GM21737 (cell line): ENCODE data around the gene CARD9.
"Not testable (repeated sequence)": the region's sequence is repeated elsewhere in the genome, so short reads cannot be mapped to it uniquely, and the experiment has no call there.

Source experiments
- ATAC-seq: cut with Tn5 transposase; IDR thresholded peaks from one replicate; pipeline ENCODE4 v1.9.1; 2021; ENCODE audit warnings: mild to moderate bottlenecking, moderate library complexity; ENCODE audit not compliant: unreplicated experiment

Gene CARD9

DNA sequence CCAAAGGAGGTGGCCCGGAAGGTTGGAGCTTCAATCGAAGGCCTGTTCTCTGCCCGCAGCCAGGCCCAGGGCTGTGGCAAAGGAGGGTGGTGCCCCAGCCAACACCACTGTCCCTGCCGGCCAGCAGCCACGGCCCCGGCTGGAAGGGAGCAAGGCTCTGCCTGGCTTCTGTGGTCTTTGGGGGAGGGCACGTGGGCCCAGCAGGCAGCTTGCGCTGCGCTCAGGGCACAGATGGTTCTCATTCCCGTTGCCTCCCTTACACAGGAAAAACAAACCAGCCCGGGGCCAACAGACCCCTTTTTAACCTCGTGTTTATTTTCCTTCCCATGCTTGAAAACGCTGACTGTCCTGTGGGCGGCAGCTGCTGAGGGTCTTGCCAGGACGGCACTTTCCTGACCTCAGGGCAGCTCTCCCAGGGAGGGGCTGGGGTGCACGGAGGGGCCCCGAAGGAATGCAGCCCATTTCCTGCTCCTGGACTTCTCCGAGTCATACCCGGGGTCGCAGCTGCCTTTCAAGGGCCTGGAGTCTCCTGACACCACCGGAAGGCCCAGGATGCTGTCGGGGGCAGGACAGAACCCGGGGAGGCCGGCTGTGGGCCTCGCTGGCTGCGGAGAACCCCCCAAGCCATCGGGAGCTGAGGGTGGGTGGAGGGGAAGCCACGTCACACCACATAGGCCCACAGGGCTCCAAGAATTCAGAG lies 47.3 kb downstream of the CARD9 start:
- no peak for ATAC-seq

DNA sequence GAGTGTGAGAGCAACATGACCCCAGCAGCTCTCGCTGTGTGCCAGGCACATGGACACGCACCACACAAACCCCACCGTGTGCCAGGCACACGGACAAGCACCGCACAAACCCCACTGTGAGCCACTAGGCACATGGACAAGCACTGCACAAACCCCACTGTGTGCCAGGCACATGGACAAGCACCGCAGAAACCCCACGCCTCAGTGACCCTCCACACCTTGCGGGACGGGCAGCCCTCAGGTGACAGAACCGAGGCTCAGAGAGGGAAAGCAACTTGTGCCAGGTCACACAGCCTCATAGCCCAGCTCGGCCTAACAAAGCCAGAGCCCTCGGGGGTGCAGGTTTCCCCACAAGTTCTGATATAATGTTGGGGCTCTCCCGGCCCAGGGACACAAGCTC lies 48.1 kb downstream of the CARD9 start:
- ATAC-seq = no peak

DNA sequence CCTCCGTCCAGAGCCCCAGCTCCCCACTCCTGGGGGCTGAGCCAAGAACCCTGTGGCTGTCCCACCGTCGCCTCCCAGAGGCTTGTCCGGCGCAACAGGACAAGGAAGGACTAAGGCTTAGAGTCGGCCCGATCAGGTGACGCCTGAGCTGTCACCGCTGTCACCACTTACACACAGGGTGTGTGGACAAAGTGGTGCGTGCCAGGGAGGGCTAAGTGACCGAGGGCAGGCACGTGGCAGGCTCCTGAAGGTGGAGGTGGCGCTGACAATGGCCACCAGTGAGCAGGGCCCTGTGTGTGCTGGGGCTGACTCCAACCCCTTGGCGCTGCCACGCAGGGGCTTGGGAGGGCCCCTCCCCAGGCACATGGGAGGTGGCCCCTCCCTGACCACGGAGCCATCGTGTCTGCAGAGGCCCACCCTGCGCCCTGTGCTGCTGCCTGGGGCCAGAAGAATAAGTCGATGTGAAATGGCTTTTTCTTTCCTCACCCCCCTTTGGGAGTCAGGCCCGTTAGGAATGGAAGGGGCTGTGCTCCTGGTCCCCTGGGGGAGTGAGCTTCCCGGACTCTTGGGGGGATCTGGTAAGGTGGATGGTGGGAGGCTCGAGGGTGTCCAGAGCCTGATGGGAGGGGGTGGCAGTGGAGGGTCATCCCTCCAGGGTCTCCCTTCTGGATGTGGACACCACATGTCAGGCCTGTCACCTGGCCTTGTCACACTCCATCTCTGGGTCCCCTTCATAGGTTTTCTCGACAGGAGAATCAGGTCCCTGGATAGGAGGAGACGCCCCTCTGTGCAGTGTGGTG lies 48.8 kb downstream of the CARD9 start:
- ATAC-seq = no peak

DNA sequence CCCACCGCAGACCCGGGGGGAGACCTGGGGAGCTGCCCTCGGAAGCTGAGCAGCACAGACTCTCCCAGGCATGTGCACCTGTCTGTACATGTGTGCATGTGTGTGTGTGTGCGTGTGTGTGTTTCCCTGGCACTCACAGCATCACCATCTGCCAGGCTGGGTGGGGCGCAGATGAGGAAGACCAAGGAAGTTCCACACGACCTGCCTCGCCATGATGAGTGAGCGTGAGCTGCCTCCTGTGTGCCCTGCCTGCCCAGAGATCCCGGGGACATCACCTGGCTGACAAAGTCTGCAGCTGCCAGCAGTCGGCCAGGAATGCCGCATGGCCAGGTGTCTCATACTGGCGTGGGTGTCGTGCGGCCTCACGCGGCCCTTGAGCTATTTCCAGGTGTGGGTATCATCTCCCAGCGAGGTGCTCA lies 50.1 kb downstream of the CARD9 start:
- no peak for ATAC-seq

DNA sequence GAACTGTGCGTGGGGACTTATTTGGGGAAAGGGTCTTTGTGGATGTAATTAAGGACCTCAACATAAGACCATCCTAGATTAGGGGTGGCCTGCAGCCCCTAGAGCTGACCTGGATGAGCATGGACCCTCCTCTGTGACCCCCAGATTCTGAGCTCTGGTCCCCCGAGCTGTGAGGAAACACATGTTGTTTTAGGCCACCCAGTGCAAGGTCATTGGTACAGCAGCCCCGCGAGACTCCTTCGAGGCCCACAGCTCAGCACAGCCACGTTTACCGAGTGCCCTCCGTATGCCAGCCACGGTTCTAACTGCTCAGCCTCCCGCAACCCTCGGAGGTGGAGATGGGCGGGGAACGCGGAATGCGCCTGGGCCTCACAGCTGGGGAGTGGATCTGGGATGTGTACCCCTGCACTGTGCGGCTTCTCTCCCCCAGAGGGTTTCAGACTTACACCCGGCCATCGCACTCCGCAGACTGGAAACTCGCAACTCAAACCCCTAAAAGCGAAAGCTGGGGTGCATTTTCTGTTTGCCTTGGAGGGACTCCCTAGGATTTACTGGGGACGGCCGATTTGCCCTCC lies 50.6 kb downstream of the CARD9 start:
- ATAC-seq = no peak

DNA sequence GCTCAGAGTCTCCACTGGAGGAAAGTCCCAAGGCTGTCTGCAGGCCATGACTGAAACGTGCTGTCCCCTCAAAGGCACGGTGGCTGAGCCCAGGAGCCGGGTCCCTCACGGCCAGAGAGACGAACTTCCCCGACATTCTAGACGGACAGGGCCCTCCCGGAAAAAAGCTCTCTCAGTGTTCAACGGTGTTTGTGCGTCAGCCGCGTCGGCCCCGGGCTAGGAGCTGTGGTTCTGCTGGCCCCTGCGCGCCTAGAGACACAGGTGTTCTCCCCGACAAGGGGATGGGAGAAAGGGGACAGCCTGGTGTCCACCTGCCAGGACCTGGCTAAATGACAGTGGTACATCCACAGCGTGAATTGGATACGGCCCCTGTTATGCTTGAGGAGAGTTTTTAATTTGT lies 51.9 kb downstream of the CARD9 start:
- no peak for ATAC-seq

DNA sequence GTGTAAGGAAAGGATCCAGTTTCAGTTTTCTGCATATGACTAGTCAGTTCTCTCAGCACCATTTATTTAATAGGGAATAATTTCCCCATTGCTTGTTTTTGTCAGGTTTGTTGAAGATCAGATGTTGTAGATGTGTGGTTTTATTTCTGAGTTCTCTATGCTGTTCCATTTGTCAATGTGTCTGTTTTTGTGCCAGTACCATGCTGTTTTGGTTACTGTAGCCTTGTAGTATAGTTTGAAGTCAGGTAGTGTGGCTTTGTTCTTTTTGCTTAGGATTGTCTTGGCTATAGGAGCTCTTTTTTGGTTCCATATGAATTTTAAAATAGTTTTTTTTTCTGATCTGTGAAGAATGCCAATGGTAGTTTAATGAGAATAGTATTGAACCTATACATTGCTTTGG lies 52.5 kb downstream of the CARD9 start:
- not testable (repeated sequence) for ATAC-seq

DNA sequence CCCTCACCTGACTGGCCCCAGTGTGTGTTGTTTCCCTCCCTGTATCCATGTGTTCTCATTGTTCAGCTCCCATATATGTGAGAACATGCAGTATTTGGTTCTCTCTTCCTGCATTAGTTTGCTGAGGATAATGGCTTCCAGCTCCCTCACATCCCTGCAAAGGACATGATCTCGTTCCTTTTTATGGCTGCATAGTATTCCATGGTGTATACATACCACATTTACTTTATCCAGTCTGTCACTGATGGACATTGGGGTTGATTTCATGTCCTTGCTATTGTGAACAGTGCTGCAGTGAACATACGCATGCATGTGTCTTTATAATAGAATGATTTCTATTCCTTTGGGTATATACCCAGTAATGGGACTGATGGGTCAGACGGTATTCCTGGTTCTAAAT lies 53.5 kb downstream of the CARD9 start:
- not testable (repeated sequence) for ATAC-seq

DNA sequence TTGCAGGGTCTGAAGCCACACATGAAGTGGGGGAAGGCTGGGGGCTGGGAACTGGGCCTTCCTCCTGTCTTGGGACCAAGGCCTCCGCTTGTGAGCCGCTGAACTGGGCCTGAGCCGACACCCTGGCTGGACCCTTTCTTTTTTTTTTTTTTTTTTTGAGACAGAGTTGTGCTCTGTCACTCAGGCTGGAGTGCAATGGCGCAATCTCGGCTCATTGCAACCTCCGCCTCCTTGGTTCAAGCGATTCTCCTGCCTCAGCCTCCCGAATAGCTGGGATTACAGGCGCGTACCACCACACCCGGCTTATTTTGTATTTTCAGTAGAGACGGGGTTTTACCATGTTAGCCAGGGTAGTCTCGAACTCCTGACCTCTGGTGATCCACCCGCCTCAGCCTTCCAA lies 54.2 kb downstream of the CARD9 start:
- ATAC-seq = not testable (repeated sequence)

DNA sequence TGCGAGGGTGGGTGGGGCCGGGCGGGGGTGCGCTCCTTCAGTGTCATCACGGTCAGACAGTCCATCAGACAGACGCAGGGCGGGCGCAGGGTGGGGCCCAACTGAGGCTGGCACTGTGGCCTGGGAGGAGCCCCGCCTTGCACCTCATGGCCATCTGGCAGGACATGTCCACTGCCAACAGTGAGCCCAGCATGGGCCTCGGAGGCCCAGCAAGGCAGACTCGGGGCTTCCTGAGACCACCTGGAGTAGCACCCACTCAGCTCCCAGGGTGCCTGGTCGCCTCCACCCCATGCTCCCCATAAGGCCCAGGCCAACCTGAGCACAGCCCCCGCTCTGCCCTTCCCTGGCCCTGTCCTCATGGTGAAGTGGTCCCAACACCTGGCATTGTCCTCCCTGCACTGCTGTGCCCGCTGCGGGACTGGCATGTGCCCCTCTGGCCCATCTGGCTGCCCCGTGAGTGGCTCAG lies 54.7 kb downstream of the CARD9 start:
- ATAC-seq = no peak

DNA sequence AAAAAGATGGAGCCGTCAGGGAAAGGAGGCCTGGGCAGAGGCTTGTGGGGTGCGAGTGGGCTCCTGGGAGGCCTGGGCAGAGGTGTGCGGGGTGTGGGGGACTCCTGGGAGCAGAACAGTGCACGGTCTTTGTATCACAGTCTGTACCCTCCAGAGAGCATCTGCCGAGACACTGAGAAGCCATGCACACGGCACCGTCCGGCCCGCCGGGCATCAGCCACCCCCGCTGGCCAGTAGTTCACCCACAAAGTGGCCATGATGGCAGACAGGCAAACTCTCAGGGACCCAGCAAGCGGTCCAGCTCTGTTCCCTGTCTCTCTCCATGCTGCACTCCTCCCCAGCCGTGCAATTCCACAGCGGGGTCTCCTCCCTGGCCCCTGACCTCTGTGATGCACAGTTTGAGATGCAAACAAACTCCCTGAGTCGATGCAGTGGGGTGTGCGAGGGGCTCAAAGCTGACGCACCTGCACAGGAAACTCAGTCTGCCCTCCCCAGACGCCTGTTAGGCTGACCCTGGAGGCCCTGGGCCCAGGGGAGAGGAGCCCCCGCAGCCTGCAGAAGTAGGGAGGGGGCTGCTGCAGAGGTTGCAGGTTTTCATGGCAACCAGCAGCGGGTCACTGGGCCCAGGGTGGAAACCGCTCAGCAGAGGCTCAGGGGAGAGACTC lies 55.2 kb downstream of the CARD9 start:
- ATAC-seq = no peak

DNA sequence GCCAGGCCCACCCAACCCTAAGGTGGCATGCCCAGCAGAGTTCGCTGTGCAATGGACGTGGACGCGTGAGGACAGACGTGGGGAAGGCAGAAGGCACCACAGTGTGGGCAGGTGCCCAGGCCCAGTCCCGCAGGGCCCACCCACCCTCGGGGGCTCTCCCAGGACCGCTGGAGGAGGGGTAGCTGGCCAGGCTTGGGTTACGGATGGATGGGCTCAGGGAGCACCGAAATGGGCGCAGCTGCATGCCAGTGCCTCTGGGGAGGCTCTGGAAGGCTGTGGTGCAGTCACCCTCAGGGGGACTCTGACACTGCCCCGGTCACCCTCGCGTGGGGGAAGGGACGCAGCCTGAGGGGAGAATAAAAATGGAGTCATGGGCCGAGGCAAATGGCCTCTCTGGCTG lies 55.8 kb downstream of the CARD9 start:
- ATAC-seq = no peak

DNA sequence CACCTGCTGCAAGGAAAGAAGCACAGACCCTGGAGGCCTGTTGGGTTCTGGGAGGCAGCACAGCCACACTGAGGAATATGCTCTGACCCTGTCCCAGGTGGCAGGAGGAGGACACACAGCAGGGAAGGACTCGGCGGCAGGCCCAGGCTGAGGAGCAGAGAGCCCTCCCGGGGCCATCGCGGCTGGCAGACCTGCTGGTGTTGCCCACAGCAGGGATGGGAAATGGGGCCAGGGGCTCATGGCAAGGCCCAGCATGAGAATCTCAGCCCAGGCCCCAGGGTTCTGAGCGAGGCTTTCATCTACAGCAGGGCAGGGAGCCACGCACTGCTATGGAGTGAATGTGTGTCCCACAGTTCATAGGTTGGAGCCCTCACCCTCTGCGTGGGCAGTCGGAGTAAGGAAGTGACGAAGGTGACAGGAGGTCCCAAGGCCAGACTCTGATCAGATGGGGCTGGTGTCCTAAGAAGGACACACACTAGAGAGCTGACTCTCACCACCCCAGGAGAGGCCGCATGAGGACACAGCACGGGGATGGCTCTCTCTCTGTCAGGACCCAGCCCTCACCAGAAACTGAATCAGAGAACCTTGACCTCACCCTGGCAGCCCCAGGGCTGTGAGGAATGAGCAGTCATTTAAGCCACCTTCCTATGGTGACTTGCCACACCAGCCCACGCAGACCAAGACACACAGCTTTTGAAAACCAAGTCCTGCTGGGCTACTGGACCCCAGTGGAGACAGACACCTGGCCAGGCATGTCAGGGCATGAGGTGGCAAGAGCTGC lies 56.4 kb downstream of the CARD9 start:
- ATAC-seq = no peak

DNA sequence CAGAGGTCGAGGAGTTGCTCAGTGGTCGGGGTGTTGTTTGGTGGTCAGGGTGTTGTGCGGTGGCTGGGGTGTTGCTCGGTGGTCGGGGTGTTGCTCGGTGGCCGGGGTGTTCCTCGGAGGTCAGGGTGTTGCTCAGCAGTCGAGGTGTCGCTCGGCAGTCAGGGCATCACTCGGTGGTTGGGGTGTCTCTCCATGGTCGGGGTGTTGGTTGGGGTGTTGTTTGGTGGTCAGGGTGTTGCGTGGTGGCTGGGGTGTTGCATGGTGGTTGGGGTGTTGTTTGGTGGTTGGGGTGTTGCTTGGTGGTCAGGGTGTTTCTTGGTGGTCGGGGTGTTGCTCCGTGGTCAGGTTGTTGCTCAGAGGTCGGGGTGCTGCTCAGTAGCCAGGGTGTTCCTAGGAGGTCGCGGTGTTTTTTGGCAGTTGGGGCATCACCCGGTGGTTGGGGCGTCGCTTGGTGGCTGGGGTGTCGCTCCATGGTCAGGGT lies 57.2 kb downstream of the CARD9 start:
- no peak for ATAC-seq

DNA sequence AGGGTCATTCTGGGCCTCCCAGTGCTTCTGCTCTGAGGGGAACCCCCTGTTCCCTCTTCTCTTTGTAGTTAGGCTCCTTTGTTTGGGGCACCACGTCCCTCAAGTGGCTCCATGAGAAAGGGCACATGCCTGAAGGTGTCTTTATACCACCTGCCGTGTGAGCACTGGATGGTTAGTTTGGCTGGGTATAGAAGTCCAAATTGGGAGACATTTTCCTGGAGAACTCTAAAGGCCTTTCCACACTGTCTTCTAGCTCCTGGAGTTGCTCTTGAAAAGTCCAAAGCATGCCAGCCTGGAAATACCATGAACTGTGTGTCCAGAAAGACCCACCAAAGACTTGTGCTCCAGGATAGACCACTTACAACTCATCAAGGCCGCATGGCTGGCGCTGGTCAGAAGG lies 58.5 kb downstream of the CARD9 start:
- ATAC-seq = no peak

DNA sequence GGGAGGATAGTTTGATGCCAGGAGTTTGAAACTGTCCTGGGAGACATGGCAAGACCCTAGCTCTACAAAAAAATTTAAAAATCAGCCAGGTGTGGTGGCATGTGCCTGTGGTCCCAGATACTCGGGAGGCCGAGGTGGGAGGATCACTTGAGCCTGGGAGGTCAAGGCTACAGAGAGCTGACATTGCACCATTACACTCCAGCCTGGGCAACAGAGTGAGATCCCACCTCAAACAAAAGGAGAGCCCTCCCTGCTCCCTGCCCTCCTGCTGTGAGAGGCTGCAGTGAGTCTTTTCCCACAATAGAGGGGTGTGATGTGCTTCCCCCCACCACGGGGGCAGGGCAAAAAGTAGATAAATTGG lies 59.4 kb downstream of the CARD9 start:
- ATAC-seq = no peak
